Psoas muscle (tissue), 8 donors: Measurements from ENCODE around the gene HES2. TPM values are rescaled to one million over a fixed set of nuclear protein-coding genes. Genes with fewer than 3 reads are reported as not detected.

Experiments
- ATAC-seq, 4 donors: fragments of 200-7000 bp; cut with Tn5 transposase; one replicate each; pipeline ENCODE4 v1.9.1; 2020; ENCODE audit warnings: moderate library complexity in 3 of 4, mild to moderate bottlenecking in 2 of 4
- DNase-seq, 2 donors: peaks; one replicate each; pipeline ENCODE4 v3.0.0-alpha.2; 2020
- H3K27ac ChIP-seq: fragments of 200-600 bp; one replicate; pipeline ENCODE4 v1.8.0; 2022
- H3K27me3 ChIP-seq, 3 donors: fragments of 200-600 bp in 1 of 3; one replicate each; pipeline versions ENCODE4 v1.6.1 to v1.8.0; 2013 to 2022; ENCODE audit warnings: low read length in 2 of 3, mild to moderate bottlenecking in 2 of 3, moderate library complexity in 1 of 3; ENCODE audit not compliant: insufficient read depth in 3 of 3
- H3K36me3 ChIP-seq, 2 donors: fragments of 200-600 bp in 1 of 2; one replicate each; pipeline versions ENCODE4 v1.6.1 to v1.8.0; 2013 to 2022; ENCODE audit warnings: low read depth in 1 of 2, mild to moderate bottlenecking in 1 of 2, moderate library complexity in 1 of 2; ENCODE audit not compliant: insufficient read depth in 1 of 2
- H3K4me1 ChIP-seq: fragments of 200-600 bp; one replicate; pipeline ENCODE4 v1.8.0; 2022
- H3K4me3 ChIP-seq: fragments of 200-600 bp; one replicate; pipeline ENCODE4 v1.8.0; 2022; ENCODE audit warnings: mild to moderate bottlenecking
- H3K9me3 ChIP-seq: fragments of 200-600 bp; one replicate; pipeline ENCODE4 v1.8.0; 2022
- WGBS, 3 donors: extraction: QIAGEN DNeasy Blood & Tissue Kit; methylation state at CpG; one replicate each; pipeline versions ENCODE4 v1.1.6 to v1.1.7; 2013; 5-methylcytosine and 5-hydroxymethylcytosine counted together
- intact Hi-C, 2 donors: fragments of 100-400 bp; cut with DNase I; formaldehyde crosslinking; loops; one replicate each; pipeline versions ENCODE4 v1.11.0 to v1.14.2; 2022
- polyA plus RNA-seq, 3 donors: library from polyadenylated mRNA; stranded (reverse); fragments of 200-250 nt; gene quantifications; one replicate each; pipeline ENCODE4 v1.2.3, GENCODE V29; 2013
- total RNA-seq, 4 donors: library from RNA; stranded (reverse); fragmentation: NEBNext Ultra II Directional in 2 of 4; extraction: Animal tissue kit (Norgen Biotek cat#: 25700) in 2 of 4; gene quantifications; one replicate each; pipeline versions ENCODE4 v1.2.1 to v1.2.4, GENCODE V29; 2021 to 2023
- TF ChIP-seq, protein P1 (sequence below): fragments of 200-600 bp; IDR thresholded peaks from one replicate; pipeline ENCODE4 v1.8.0; 2022; ENCODE audit warnings: antibody characterized with exemption
- donor health status: healthy with polysubstance abuse.
- donor health status: DM: no; HTN: no; CAD: no; lungs with moderate emphysema.
- donor health status: Bipolar disorder and iron deficiency.
- donor health status: healthy.
- donor health status: DM: yes; HTN: yes; CAD: no.
- donor health status: DM: no; HTN: no; CAD: no.
- donor health status: DM: no; HTN: no; CAD: no.
- donor health status: DM: yes; HTN: yes; CAD: no.

HES2 gene
- total and polyA plus RNA-seq, 7 donors, result 0.06 to 0.13 TPM; not detected in 5

DNA sequence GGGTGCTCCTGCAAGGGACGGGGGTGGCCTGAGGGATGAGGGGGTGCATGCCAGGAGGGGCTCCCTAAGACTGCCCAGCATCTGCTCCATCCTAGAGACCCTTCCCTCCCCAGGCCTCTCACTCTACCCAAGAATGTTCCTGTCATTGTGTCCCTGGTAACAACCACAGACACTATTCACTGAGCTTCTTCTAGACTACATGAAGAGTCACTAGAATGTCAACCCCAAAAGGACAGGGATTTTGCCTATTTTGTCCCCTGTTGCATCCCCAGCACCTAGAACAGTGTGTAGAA lies 43.3 kb upstream of the HES2 start:
- no peaks in the 10 kb centered on the region for H3K36me3 ChIP-seq
- no peak overlapping the region for H3K27ac ChIP-seq
- ATAC-seq (no peak), DNase-seq (no peak)
- no peak overlapping the region for H3K4me3 ChIP-seq
- no peaks in the 10 kb centered on the region for H3K4me1 ChIP-seq
- H3K27me3 ChIP-seq, result peaks cover 0 to 52% (median 12%) of the 10 kb centered on the region in 3 donors
- H3K9me3 ChIP-seq, result no peaks in the 10 kb centered on the region
- 74 to 83% (median 77%) methylated on average over 1 of the region's 1 CpG for WGBS, 3 donors
- intact Hi-C loops, result no loop called here
- TF ChIP-seq, protein P1, sequence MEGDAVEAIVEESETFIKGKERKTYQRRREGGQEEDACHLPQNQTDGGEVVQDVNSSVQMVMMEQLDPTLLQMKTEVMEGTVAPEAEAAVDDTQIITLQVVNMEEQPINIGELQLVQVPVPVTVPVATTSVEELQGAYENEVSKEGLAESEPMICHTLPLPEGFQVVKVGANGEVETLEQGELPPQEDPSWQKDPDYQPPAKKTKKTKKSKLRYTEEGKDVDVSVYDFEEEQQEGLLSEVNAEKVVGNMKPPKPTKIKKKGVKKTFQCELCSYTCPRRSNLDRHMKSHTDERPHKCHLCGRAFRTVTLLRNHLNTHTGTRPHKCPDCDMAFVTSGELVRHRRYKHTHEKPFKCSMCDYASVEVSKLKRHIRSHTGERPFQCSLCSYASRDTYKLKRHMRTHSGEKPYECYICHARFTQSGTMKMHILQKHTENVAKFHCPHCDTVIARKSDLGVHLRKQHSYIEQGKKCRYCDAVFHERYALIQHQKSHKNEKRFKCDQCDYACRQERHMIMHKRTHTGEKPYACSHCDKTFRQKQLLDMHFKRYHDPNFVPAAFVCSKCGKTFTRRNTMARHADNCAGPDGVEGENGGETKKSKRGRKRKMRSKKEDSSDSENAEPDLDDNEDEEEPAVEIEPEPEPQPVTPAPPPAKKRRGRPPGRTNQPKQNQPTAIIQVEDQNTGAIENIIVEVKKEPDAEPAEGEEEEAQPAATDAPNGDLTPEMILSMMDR, result no peak

DNA sequence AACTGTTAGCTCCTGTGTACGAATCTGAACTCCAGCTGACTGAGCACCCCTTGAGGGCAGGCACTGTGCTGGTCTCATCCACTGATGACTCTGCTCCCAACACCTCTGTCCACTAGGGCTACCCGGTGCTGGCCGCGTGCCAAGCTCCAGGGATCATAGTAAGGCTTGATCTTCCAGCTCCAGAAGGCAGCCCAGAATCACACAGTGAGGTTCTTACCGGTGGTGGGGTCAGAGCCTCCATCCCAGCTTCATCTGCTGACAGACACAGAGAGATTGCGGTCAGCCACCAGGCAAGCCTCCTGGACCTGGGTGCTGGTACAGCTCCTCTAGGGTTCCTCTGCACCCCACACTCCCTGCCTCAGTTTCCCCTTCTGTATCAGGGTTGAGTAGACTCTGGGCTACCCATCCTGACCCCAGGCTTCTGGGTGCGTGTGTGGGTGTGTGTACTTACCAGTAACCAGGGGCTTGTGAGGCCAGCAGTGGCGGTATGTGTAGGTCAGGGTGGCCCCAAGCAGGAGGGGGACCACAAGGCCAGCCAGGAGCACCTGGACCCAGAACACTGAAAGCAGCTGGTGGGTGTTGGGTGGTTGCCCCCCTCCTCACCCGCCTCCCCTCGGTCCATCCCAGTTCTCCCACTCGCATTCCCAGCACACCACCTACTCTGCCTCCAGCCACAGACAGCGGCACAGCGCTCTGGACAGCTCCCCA lies 42.8 kb upstream of the HES2 start:
- H3K9me3 ChIP-seq, result no peaks in the 10 kb centered on the region
- peaks cover 0 to 52% (median 12%) of the 10 kb centered on the region in 3 donors for H3K27me3 ChIP-seq

DNA sequence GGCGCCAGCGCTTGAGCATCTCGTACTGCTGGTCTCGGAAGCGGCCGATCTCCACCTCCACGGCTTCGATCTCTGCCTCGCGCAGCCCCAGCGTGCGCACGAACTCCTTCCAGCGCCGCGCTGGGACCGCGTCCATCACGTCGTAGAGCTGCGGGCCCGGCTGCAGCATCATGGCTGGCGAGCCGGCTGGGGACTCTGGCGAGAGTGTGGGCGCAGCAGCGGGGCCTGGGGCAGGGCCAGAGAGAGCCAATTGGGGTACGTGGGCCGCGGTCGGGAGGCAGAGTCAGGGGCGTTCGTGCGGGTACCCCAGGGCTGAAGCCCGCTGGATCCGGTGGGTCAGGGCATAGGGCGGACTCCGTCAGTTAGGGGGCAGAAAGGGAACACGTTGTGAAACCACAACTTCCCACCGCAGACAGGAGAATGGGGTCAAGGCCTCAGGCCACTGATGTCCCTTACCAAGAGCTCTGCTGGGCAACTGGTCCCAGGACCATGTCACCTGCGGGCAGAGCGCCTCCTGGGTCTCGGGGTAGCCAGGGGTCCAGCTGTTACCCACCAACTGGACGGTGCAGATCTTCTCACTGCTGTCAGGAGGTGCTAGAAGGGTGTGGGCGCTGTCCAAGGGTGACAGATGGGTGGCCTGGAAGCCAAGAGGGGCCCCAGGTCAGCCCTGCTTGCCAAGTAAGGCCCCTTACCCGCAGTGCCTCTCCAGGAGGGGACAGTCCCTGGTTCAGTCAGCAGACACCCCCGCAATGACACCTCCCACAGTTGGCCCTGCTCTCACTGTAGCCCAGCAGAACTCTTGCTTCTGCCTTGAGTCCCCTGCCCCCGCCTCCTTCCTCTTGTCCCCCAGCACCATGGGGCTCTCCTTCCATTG lies 42.1 kb upstream of the HES2 start:
- Histone ChIP-seq H3K4me3 (no peak overlapping the region), H3K27me3 (peaks cover 0 to 57% (median 14%) of the 10 kb centered on the region in 3 donors), H3K4me1 (no peaks in the 10 kb centered on the region), H3K36me3 (no peaks in the 10 kb centered on the region), H3K9me3 (no peaks in the 10 kb centered on the region), H3K27ac (no peak overlapping the region)
- TF ChIP-seq, protein P1, result no peak
- no peak for ATAC-seq
- 83 to 85% (median 83%) methylated on average over 48 of the region's 48 CpGs for WGBS, 3 donors
- intact Hi-C loops, result no loop called here
- DNase-seq, result no peak

More for the DNA sequence above, 42.8 kb upstream of the HES2 start:
- H3K4me3 ChIP-seq, result no peak overlapping the region
- no peaks in the 10 kb centered on the region for H3K36me3 ChIP-seq
- no peaks in the 10 kb centered on the region for H3K4me1 ChIP-seq
- H3K27ac ChIP-seq, result no peak overlapping the region
- ATAC-seq (no peak), DNase-seq (no peak)
- 83 to 86% (median 84%) methylated on average over 13 of the region's 13 CpGs for WGBS, 3 donors
- TF ChIP-seq, protein P1, result no peak
- intact Hi-C loops, result no loop called here

DNA sequence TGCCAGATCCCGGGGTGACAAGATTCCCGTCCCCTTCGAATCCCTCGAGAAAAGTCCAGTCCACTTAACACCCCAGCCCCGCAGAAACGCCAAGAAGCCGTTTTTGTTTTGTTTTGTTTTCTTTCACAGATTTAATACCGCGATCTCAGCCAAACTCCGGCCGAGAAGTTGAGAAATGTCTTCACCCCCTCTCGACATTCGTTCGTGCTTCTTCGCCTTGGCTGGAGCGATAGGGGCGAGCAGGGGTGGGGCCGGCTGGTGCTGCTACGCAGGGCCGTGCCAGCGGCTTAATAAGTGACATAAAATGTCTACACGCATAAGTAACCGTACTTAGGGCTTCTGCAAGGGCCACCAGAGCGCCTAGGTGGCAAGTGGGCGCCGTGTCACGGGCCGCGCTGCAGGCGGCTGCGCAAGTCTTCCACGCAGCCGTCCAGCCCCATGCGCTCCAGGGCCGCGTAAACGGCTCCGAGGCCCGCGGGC lies 41.4 kb upstream of the HES2 start:
- Histone ChIP-seq H3K4me3 (peak overlapping the region; percentile 11), H3K36me3 (no peaks in the 10 kb centered on the region), H3K4me1 (no peaks in the 10 kb centered on the region), H3K9me3 (no peaks in the 10 kb centered on the region), H3K27me3 (peaks cover 0 to 57% (median 15%) of the 10 kb centered on the region in 3 donors), H3K27ac (no peak overlapping the region)
- intact Hi-C loops, result no loop called here
- DNase-seq (no peak), ATAC-seq (no peak)
- 74 to 77% (median 75%) methylated on average over 30 to 40 of the region's 40 CpGs for WGBS, 3 donors
- TF ChIP-seq, protein P1, result no peak
